GF-D8 (cell line): ENCODE results near the gene UBTD2.
"Not testable (repeated sequence)": the region's sequence is repeated elsewhere in the genome, so short reads cannot be mapped to it uniquely, and the experiment has no call there.

ENCODE experiments used
- DNase-seq: peaks from one replicate; lab custom pipeline; 2025; lab: John Stamatoyannopoulos, UW

The UBTD2 gene

GRCh38 chr5:172283020-172283861, at the start of gene UBTD2:
Gene UBTD2, minus strand, starts transcription at chr5:172283764. Its CDS starts 99 bp downstream, at chr5:172283665.
- peak; percentile 20 for DNase-seq

- DNase-seq = not testable (repeated sequence)
These were observed 43.3 kb upstream of the UBTD2 start for GRCh38 chr5:172326901-172327300.

- DNase-seq = no peak
These were observed 41.9 kb upstream of the UBTD2 start for GRCh38 chr5:172325452-172325851.

- no peak for DNase-seq
These were observed 38.7 kb upstream of the UBTD2 start for GRCh38 chr5:172322028-172322965.

- DNase-seq = no peak
These were observed 38.0 kb upstream of the UBTD2 start for GRCh38 chr5:172321593-172321992.

- no peak for DNase-seq
These were observed 36.3 kb upstream of the UBTD2 start for GRCh38 chr5:172319708-172320441.

GRCh38 chr5:172315587-172316493, 32.3 kb upstream of the UBTD2 start:
- no peak for DNase-seq

GRCh38 chr5:172313915-172314314, 30.4 kb upstream of the UBTD2 start:
- DNase-seq = no peak

- no peak for DNase-seq
These were observed 28.7 kb upstream of the UBTD2 start for GRCh38 chr5:172312286-172312685.

GRCh38 chr5:172311605-172312004, 28.0 kb upstream of the UBTD2 start:
- no peak for DNase-seq

GRCh38 chr5:172311026-172311425, 27.5 kb upstream of the UBTD2 start:
- DNase-seq = no peak

GRCh38 chr5:172305380-172305779, 21.8 kb upstream of the UBTD2 start:
- DNase-seq = no peak

- DNase-seq = no peak
These were observed 20.2 kb upstream of the UBTD2 start for GRCh38 chr5:172303572-172304335.

- no peak for DNase-seq
These were observed 19.6 kb upstream of the UBTD2 start for GRCh38 chr5:172303162-172303561.

- no peak for DNase-seq
These were observed 18.6 kb upstream of the UBTD2 start for GRCh38 chr5:172302047-172302710.

- no peak for DNase-seq
These were observed 16.4 kb upstream of the UBTD2 start for GRCh38 chr5:172299916-172300439.

- DNase-seq = no peak
These were observed 11.3 kb upstream of the UBTD2 start for GRCh38 chr5:172294831-172295230.

- no peak for DNase-seq
These were observed 10.3 kb upstream of the UBTD2 start for GRCh38 chr5:172293745-172294342.
